TTC549 (cell line): ENCODE data around the gene CTSF.

Experiments
- FAIRE-seq: peaks from 2 replicates; lab custom pipeline; 2012; peaks lifted over from hg19 to GRCh38; lab: Jason Lieb, UNC

Gene CTSF

DNA sequence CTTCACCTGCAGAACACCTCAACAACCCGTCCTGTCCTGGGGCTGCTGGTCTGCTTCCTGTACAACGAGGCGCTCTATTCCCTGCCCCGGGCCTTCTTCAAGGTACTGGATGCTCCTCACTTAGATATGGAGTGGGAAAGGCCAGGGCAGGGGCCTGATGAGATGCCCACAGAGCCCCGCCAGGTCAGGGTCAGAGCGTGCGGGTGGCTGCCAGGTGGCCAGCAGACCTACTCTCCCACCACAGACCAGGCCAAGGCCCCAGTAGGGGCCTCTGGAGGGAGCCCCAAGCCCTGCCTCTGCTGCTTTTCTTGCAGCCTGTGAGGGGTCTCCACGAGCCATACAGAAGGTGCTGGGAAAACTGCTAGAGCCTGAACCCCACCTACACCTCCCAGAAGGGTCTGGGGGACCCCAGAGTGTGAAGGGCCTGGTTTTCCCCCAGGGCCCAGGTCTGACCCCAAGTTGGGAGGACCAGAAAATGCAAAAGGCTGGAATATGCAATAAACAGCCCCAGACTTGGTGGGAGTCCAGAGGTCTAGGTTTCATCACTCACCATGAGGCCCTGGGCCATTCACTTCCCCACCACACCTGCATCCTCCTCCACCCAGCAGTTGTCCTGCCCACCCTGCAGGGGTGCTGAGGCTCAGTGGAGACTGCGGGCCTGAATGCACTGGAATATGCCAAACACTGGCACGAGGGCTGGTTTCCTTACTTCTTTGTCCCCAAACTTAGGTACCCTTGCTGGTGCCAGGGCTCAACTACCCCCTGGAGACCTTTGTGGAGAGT, 37.3 kb downstream of the CTSF start:
- no peak for FAIRE-seq

DNA sequence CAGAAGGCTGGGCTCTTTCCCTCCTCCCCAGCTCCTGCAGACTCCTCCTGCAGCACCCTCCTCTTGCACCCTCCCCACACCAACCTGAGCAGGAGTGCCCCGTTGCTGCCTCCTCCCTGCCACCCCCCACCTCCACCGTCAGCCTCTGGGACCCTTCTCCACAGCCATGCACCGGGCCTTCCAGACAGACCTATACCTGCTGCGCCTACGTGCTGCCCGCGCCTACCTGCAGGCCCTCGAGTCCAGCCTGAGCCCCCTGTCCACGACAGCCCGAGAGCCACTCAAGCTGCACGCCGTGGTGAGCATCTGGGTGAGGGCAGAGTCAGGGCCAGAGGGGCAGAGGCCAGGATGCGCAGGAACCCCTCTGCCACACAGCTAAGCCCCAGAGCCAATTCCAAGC, 38.8 kb downstream of the CTSF start:
- no peak for FAIRE-seq

DNA sequence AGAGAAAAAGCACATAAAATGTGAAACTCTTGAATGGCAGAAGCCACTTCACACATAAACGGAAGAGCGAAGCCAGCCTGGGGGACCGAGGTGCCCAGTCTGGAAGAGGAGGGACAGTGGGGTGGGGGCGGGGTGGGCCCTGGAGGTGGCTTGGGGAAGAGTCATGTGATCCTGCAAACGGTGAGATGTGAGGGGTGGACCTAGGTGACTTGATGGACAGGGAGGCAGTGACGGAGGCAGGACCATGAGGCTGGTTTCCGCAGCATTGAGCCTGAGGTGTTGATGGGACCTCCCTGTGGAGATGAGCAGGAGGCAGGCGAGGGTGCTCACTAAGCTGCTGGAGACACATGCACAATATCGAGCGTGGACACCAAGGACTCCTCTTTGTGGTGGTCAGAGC, 39.3 kb downstream of the CTSF start:
- FAIRE-seq: no peak

- FAIRE-seq: no peak
These were observed 43.9 kb downstream of the CTSF start for GRCh38 chr11:66524304-66525040.

DNA sequence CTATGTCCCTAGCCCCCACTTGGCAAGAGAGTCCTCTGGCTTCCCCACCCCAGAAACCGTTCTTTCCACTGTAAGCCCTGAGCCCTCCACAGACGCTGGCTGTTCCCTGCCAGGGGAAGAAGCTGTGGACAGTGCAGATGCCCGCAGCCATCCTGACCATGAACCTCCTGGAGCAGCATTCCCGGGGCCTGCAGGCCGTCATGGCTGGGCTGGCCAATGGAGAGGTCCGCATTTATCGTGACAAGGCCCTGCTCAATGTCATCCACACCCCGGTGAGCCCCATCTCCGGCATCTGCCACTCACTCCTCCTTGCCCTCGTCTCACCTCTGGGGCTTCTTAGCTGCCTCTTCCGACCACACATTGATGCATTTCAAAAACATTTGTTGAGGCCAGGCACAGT, 44.8 kb downstream of the CTSF start:
- FAIRE-seq: no peak
